A549 (cell line): Measurements from ENCODE around the gene MRPL44.

Experiments used
- CHD2 ChIP-seq: fragments of 150-350 bp; IDR thresholded peaks from 2 replicates; pipeline ENCODE4 v1.6.1; 2014; ENCODE audit warnings: low read length; ENCODE audit not compliant: partially characterized antibody
- CTCF ChIP-seq: fragments of >200 bp; sonication (Bioruptor Twin); formaldehyde crosslinking; IDR thresholded peaks from 3 replicates; pipeline ENCODE4 v1.5.1; 2016
- HDAC2 ChIP-seq: fragments of 200-600 bp; sonication (generic); IDR thresholded peaks from 2 replicates; pipeline ENCODE4 v1.6.1; 2016
- JUNB ChIP-seq: fragments of >200 bp; sonication (Bioruptor Twin); formaldehyde crosslinking; IDR thresholded peaks from 2 replicates; pipeline ENCODE4 v1.6.1; 2016
- MYC ChIP-seq: IDR thresholded peaks from 2 replicates; pipeline ENCODE4 v1.6.1; 2012; ENCODE audit warnings: mild to moderate bottlenecking, inconsistent platforms, low read length, improper control_type of control experiment, borderline replicate concordance
- PBX3 ChIP-seq: IDR thresholded peaks from 2 replicates; pipeline ENCODE4 v1.6.1; 2012
- POLR2A ChIP-seq: IDR thresholded peaks from 2 replicates; pipeline ENCODE4 v1.6.1; 2012; ENCODE audit warnings: mild to moderate bottlenecking, low read length
- POLR2AphosphoS2 ChIP-seq: conservative IDR thresholded peaks from 2 replicates; pipeline ENCODE4 v1.6.1; 2012; ENCODE audit warnings: low read length, improper control_type of control experiment, inconsistent platforms
- RARB ChIP-seq: fragments of 250-450 bp; sonication (Bioruptor Pico); IDR thresholded peaks from 2 replicates; pipeline ENCODE4 v1.8.0; 2021; ENCODE audit warnings: mild to moderate bottlenecking, moderate library complexity
- RCOR1 ChIP-seq: fragments of 150-350 bp; IDR thresholded peaks from 2 replicates; pipeline ENCODE4 v1.6.1; 2014; ENCODE audit warnings: antibody characterized with exemption, low read length, low read depth
- RFX5 ChIP-seq: fragments of 450-650 bp; IDR thresholded peaks from 2 replicates; pipeline ENCODE4 v1.7.1; 2014; ENCODE audit warnings: antibody characterized with exemption, mild to moderate bottlenecking, moderate library complexity
- RNF2 ChIP-seq: fragments of 200-600 bp; sonication (generic); IDR thresholded peaks from 2 replicates; pipeline ENCODE4 v1.6.1; 2016; ENCODE audit warnings: low read depth, mild to moderate bottlenecking, antibody characterized with exemption, moderate library complexity, borderline replicate concordance

DNA sequence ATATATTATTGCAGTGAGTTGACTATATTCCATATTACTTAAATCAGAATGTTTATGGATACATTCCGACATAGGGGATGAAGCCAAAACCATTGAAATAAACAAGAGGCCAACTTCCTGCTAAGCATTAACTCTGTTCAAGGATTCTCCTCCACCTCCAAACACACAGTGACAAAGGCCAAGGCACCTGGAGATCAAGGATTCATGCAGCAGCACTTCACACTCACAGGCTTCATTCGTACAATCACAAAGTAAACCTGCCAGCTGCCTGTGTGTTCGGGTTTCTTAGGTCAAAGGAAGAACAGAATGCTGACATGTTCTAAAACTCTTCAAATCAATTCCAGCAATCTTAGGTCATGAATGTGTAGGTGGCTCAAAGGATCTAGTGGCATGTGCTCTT, 35.0 kb upstream of the MRPL44 start:
- TF ChIP-seq PBX3: no peak
- no peak for TF ChIP-seq CTCF
- no peak for TF ChIP-seq CHD2
- no peak for TF ChIP-seq RNF2
- no peak for TF ChIP-seq RCOR1
- no peak for TF ChIP-seq RARB
- no peak for TF ChIP-seq JUNB
- no peak for TF ChIP-seq POLR2AphosphoS2
- no peak for TF ChIP-seq POLR2A
- TF ChIP-seq RFX5: no peak
- no peak for TF ChIP-seq HDAC2
- no peak for TF ChIP-seq MYC
